ENCODE measurements around the gene RPL13.
A peak's percentile ranks its signal among the peaks of the same experiment; 100 is the strongest.
"Not testable (repeated sequence)": the region's sequence is repeated elsewhere in the genome, so short reads cannot be mapped to it uniquely, and the experiment has no call there.

The RPL13 gene

DNA sequence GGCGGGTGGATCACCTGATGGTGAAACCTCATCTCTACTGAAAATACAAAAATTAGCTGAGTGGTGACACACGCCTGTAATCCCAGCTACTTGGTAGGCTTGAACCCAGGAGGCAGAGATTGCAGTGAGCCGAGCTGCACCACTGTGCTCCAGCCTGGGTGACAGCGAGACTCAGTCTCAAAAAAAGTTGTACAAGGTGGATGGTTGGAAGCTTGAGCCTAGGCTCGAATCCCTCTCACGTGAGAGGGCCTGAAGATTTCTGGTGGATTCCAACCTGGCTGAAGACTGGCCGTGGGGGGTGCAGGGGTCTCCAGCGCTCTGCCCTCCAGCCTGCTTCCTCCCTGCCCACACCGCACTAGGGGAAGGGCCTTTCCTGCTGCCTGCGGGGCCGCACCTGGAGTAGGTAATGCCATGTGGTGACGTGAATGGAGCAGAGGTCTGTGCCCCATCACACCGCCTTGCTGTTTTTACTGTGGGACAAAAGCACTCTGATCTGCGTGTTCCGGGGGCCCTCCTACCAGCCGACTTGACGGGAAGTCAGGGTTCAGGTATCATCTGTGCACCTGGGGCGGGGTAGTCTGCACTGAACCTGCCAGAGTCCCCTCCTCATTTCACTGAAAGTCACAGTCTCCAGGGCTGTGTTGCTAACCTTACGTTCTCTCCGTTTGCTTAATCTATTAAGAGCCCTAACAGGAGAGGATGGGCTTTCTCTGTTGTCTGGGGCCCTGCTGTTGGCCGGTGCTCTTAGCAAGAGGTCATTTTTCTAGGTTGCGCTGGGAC lies 4.2 kb downstream of the RPL13 start:
- DNase-seq: no peak

DNA sequence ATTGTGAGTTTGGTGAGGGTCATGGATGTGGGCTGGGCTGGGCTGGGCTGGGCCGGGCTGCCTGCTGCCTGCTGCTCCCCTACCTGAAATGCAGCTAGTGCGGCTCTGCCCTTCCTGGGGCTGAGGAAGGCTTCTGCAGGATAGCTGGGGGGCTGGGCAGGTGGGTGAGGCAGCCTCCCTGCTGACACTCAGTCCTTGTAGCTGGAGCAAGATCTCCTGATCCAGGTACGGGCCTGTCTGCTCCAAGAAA lies 4.7 kb downstream of the RPL13 start:
- no peak for DNase-seq

GRCh38 chr16:89565506-89566372 lies 5.3 kb downstream of the RPL13 start:
- DNase-seq: peak; percentile 35

GRCh38 chr16:89567656-89568594 lies 7.4 kb downstream of the RPL13 start:
- no peak for DNase-seq

DNA sequence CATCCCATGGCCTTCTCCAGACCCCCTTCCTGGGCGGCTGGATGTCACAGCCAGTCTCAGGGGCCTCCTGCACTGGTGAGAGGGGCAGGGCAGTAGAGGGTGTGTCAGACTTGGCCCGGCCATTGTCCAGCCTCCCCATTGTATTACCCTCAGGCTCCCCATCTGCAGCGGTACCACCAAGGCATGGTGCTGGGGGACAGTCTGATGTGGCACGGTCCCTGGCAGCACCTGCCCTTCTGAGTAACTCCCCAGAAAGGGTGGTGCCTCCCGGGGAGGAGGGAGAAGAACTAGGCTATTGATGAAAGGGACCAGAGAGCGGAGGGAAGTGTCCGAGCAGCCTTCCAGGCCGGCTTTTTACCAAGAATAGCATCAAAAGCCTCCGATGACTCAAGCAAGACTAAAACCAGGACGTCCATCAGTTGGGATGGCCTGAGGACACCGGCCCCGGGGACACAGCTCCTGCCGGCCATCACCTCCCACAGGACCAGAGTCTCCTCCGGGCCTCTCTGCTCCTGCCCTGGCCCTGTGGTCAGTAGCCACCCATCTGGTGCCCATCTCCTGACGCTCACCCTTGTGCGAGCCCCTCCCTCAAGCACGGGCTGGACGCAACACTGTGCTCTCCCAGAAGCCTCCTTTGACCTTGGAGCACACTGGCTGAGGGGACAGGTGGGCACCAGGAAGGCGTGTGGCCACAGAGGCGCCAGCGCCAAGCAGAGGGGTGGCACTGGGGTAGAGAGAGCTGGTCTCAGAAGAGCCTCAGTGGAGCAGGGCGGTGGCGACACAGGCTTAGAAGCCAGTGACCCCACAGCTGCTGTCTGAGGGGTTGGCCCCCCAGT lies 9.2 kb downstream of the RPL13 start:
- DNase-seq: no peak

DNA sequence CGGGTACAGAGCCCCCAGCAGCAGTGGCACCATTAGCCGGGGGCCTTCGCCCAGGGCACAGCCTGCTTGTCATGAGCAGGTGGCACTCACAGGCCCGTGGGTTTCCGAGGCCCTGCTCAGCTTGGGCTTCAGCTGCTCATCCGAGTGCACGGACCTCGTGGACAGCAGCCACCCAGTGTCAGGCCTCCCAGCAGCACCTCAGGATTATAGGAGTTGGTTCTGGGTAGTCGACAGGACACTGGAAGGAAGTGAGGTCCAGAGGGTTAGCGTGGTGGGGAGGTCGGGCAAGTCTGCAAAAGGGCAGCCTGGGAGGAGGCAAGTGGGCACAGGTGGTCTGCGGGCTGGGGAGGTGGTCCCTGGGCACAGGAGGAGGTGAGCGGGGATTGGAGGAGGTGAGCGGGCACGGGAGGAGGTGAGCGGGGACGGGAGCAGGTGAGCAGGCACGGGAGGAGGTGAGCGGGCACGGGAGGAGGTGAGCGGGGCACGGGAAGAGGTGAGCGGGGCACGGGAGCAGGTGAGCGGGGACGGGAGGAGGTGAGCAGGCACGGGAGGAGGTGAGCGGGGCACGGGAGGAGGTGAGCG lies 10.0 kb downstream of the RPL13 start:
- no peak for DNase-seq

GRCh38 chr16:89570983-89571598 lies 10.6 kb downstream of the RPL13 start:
- not testable (repeated sequence) for DNase-seq

DNA sequence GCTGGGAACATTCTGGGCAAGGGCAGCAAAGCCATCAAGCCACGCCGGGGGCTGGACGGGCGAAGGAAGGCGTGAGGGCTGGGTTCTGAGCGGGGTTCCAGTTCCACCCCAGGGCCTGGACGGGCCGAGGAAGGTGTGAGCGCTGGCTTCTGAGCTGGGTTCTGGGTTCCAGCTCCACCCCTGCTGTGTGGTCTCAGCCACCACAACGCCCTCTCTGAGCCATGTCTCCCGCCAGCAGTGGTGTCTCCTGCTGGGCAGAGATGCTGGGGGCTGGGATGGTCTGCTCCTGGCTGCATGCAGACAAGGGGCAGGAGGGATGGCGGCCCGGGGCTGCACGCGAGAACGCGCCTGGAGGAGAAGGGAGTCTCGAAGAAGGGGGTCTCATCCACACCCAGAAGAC lies 11.2 kb downstream of the RPL13 start:
- no peak for DNase-seq

GRCh38 chr16:89572073-89572484 lies 11.6 kb downstream of the RPL13 start:
- DNase-seq: no peak

GRCh38 chr16:89572485-89573205 lies 12.2 kb downstream of the RPL13 start:
- DNase-seq: no peak

DNA sequence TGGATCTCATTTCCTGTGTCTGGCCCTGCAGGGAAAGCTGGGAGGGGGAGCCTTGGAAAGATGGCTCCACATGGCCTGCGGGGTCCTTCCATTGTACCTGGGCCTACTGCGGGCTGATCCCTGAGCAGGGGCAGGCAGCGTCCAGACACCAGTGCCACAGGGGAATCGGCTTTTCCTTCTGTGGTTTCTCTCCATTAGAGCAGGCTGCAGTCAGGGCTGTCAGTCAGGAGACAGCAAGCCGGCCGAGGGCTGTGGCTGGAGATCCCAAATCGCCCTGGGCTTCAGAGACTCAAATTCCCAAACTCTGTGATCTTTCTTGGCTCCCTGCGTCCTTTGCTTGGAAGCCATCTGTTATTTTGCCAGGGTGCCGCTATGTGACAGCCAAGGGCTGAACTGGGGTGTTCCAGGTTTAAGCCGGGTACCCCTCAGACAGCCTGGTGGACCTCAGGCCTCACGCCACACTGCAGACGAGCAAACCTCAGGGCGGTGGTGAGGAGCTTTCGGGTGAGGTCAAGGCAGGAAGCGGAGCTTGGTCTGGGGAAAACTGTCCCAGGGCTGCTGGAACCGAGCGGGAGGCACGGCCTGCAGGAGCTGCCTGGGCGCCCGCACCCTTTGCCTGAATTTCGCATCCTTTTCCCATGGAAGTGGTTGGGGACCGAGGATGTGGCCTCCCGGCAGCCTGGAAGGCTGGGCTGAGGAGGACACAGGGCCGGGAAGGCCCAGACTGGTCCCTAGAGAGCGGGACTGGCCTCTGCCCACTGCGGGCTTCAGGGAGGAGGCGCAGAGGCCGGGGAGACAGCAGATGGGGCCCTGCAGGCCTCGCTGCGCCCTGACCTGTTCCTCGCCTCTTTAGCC lies 13.6 kb downstream of the RPL13 start:
- DNase-seq: no peak

DNA sequence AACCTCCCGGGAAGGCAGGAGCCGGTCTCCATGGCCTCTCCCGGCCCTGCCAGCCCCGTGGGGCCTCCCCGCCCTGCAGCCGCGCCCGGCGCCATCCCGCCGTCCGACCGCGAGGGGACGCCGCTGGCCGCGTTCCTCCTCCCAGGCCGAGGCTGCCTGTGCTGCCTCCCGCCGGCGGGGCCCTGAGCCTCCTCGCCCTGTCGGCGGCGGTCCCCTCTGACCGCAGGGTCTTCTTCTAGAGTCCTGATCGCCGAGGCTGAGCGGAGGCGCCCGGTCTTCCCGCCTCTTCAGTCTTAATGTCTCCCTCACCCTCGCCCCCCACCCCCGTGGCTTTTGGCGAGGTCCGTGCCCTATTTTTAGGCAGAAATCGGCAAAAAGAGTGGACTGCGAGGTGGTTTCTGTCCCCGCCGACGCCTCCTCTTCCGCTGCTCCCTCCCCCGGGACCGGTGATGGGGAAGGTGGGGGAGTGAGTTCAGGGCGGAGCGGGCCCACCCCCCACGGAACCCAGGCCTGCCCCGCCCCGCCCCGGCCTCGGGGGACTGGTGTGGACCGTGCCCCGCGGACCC lies 14.3 kb downstream of the RPL13 start:
- DNase-seq: peak; percentile 64

DNA sequence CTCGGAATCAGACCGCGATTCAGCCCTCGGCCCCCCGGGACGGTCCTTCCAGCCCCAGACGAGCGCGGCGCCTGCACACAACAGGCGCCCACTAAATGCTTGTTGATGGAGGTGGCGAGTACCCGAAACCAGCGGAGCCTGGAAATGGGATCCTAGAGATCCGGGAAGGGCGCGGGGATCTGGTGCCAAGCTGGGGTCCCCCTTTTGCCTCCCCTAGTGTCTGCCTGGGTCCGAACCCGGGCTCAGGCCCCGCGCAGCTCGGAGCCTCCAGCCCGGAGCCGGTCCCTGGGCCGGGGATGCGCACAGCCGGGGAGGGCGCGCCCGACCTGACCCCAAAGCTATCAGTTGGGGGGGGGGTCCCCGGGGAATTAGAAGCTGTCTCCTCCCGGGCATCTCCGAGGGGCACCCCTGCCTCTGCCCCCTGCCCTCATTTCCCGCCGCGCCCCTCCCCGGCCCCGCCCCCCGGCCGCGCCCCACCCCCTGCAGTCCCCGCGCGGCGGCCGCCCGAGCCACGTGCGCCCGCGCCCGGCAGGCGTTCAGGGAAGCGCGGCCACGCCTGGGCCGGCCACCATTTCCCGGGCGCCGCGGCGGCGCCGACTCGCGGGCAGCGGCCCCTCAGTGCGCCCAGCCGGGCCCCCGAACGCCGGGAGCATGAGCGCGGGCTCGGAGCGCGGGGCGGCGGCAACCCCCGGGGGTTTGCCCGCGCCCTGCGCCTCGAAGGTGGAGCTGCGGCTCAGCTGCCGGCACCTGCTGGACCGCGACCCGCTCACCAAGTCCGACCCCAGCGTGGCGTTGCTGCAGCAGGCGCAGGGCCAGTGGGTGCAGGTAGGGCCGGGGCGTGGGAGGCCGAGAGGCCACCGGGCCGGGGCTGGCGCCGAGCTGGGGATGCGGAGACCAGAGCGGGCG lies 15.0 kb downstream of the RPL13 start, which contains the start of gene CPNE7:
TSS of gene CPNE7 (plus strand) at position 512 of the 906 bp plus-strand sequence. CDS start at position 652, 140 bp downstream.
- no peak for DNase-seq

- DNase-seq: no peak
These were observed 15.9 kb downstream of the RPL13 start for GRCh38 chr16:89576153-89577054.

DNA sequence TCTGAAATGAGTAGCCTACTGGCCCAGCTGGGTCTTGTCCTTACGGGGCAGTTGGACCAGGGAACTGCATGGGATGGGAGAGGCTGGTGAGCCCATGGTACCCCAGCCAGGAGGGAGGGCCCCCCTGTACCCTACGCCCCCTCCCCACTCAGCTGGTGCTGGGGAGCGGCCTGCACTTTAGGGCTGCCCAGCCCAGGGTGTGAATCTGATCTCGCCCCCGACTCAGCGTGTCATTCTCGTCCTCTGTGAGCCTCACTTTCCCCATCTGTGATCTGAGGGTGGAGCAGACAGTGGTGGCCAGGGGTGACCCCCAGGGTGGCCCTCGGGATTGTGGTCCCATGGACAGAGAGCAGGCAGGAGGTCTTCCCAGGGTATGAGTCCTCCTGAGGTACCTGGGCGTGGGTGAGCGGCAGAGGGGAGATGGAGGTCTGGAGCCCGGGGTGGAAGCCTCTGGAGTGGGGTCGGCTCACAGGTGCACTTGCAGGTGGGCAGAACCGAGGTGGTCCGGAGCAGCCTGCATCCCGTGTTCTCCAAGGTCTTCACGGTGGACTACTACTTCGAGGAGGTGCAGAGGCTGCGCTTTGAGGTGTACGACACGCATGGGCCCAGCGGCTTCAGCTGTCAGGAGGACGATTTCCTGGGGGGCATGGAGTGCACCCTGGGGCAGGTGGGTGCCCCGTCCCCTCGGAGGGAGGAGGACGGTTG lies 16.7 kb downstream of the RPL13 start:
- no peak for DNase-seq

DNA sequence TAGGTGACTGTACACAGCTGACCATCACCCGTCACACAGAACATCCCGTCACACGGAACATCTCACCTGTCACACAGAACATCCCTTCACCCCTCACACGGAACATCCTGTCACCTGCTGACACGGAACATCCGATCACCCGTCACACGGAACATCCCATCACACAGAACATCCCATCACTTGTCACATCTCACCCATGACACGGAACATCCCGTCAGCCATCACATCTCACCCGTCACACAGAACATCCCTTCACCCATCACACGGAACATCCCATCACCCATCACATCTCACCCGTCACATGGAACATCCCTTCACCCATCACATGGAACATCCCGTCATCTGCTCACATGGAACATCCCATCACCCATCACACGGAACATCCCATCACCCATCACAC lies 18.9 kb downstream of the RPL13 start:
- DNase-seq: no peak
